ENCODE measurements around the gene SYCE3. TPM values are rescaled to one million over a fixed set of nuclear protein-coding genes. Genes with fewer than 3 reads are reported as not detected.

SYCE3 gene
- total and polyA plus RNA-seq, 7 donors: not detected

- DNase-seq (no peak), ATAC-seq (no peak)
- no peaks in the 10 kb centered on the region for H3K27me3 ChIP-seq (ENCODE audit: insufficient read depth in 3 of 3, low read length in 2 of 3)
- H3K4me1 ChIP-seq: peaks cover 23% of the 10 kb centered on the region
- no peak overlapping the region for H3K27ac ChIP-seq
- no peak overlapping the region for H3K4me3 ChIP-seq
- WGBS, 3 donors: 72 to 77% (median 77%) methylated on average over 6 to 8 of the region's 8 CpGs
- H3K36me3 ChIP-seq (ENCODE audit: insufficient read depth in 1 of 2, low read depth in 1 of 2): peaks cover 0 to 75% of the 10 kb centered on the region in 2 donors
- no peaks in the 10 kb centered on the region for H3K9me3 ChIP-seq
- TF ChIP-seq CTCF (IDR thresholded peaks at IDR 0.05): no peak
- intact Hi-C loops (cut with DNase I): loop anchor here (5.0 kb wide), 2 partner anchors 47 to 68 kb away; partner anchors contain the start of genes LMF2 (in 2 of the 2) and NCAPH2 (in 2 of the 2)
These were observed 12.8 kb upstream of the SYCE3 start for GRCh38 chr22:50575426-50575941.

GRCh38 chr22:50574383-50574755 is 11.7 kb upstream of the SYCE3 start:
- peaks cover 22% of the 10 kb centered on the region for H3K4me1 ChIP-seq
- intact Hi-C loops (cut with DNase I): no loop called here

DNA sequence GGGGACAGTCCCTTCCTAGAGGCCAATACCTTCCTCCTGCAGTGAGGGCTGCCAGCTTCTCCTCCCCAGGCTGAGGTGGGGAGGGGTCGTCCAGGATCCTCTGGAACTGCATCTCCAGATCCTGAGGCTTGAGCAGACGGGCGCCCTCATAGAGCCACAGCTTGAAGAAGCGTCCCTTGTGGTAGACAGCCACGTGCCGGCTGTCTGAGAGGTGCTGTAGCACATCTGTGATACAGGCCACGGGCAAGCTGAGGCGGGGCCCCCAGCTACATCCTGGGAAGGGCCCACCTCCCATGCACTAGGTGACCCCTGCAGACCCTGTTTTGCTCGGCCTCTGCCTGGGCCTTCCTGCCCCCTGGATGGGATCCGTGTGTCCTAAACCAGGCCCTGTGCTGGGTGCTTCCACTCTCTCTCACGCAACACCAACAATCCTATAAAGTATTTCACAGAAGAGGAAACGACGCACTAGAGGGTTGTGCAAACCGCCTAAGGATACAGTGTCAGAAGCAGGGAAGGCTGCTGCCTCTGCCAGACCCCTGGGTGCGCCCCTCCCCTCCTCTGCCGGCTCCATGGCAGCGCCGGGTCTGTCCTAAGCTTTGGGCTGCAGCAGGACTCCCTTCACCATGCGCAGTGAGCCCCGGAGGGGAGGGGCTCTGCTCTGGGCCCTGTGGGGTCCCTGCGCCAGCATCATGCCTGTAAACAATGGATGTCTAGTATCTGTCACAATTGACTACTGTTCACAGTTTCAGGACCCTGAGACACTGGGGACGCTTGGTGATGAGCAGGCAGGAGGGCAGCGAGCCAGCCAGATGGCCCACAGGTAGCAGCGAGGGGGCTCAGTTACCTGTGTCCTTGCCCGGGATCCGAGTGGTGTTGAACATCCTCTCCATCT is 11.0 kb upstream of the SYCE3 start:
- Histone ChIP-seq H3K9me3 (no peaks in the 10 kb centered on the region), H3K4me1 (peaks cover 17% of the 10 kb centered on the region), H3K27me3 (ENCODE audit: insufficient read depth in 3 of 3, low read length in 2 of 3) (no peaks in the 10 kb centered on the region), H3K27ac (no peak overlapping the region), H3K36me3 (ENCODE audit: insufficient read depth in 1 of 2, low read depth in 1 of 2) (peaks cover 0 to 78% of the 10 kb centered on the region in 2 donors), H3K4me3 (no peak overlapping the region)
- no peak for ATAC-seq
- 81 to 85% (median 83%) methylated on average over 23 to 26 of the region's 26 CpGs for WGBS, 3 donors
- intact Hi-C loops (cut with DNase I): no loop called here
- TF ChIP-seq CTCF (IDR thresholded peaks at IDR 0.05): no peak
- DNase-seq: no peak

More at GRCh38 chr22:50574383-50574755, 11.7 kb upstream of the SYCE3 start:
- 76 to 81% (median 76%) methylated on average over 11 of the region's 11 CpGs for WGBS, 3 donors
- DNase-seq (no peak), ATAC-seq (no peak)
- no peaks in the 10 kb centered on the region for H3K27me3 ChIP-seq (ENCODE audit: insufficient read depth in 3 of 3, low read length in 2 of 3)
- H3K9me3 ChIP-seq: no peaks in the 10 kb centered on the region
- peaks cover 0 to 77% of the 10 kb centered on the region in 2 donors for H3K36me3 ChIP-seq (ENCODE audit: insufficient read depth in 1 of 2, low read depth in 1 of 2)
- H3K27ac ChIP-seq: no peak overlapping the region
- H3K4me3 ChIP-seq: no peak overlapping the region
- no peak for TF ChIP-seq CTCF (IDR thresholded peaks at IDR 0.05)

DNA sequence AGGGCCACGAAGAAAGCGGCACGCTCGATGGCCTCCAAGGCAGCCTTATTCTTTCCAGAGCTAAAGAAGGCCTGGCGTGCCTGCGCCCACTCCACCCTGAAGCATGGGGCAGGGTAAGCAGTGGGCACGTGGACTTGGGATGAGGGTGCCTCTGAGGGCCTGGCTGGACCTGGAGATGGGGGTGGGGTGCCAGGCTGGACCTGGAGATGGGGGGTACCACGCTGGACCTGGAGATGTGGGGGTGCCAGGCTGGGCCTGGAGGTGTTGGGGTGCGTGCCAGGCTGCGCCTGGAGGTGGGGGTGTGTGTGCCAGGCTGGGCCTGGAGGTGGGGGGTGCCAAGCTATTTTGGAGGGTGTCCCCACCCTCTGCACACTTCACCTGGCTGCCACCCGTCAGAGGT is 10.2 kb upstream of the SYCE3 start:
- Histone ChIP-seq H3K4me3 (no peak overlapping the region), H3K36me3 (ENCODE audit: insufficient read depth in 1 of 2, low read depth in 1 of 2) (peaks cover 0 to 86% of the 10 kb centered on the region in 2 donors), H3K4me1 (peaks cover 13% of the 10 kb centered on the region), H3K27me3 (ENCODE audit: insufficient read depth in 3 of 3, low read length in 2 of 3) (no peaks in the 10 kb centered on the region), H3K27ac (no peak overlapping the region), H3K9me3 (no peaks in the 10 kb centered on the region)
- intact Hi-C loops (cut with DNase I): no loop called here
- DNase-seq (no peak), ATAC-seq (no peak)
- 71 to 89% (median 85%) methylated on average over 11 of the region's 11 CpGs for whole genome bisulfite sequencing, 3 donors
- no peak for TF ChIP-seq CTCF (IDR thresholded peaks at IDR 0.05)

Data from psoas muscle (tissue), 8 donors.